ENCODE data around the gene ANGPT4. TPM values are rescaled to one million over a fixed set of nuclear protein-coding genes. Genes with fewer than 3 reads are reported as not detected.

ANGPT4 gene
- total and polyA plus RNA-seq, 2 of the 13 experiments (the other 11 are each of a cell fraction or from before 2014, with no cell fraction given), result not detected

DNA sequence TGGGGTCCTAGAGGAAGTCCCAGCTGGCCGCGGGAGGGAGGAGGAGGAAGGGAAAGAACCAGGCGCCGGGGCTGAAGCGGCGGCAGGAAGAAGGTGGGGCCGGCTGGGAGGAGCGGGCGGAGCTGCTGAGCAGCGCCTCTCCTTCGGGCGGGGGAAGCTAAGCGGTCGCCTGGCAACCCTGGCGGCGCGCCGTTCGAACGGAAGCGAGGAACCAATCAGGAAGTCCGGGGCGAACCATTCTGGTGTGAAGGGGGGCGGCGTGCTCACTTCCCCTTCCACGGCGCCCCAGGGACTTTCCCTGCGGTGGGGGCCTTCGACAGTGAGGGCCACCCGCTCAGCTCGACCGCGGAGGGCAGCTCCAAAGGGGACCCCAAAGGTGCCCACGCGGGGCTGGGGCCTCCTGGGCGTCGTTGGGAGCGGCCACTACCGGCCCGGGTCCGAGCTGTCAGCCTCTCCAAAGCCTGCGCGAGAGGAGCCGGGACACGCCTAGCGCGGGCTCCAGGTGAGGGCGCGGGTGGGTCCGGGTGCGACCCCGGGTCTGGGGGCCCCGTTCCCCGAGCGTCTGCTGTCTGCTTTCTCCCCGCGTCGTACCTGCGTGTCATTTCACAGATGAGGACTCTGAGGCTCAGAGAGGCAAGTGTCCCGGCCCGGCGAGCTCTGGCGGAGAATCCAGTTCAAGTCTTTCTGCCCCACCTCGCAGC, 82.5 kb downstream of the ANGPT4 start, which contains the start of gene FAM110A (continued):
- TF ChIP-seq TOE1 (CRISPR knock-in tag; IDR thresholded peaks at IDR 0.05), result no peak; the same call in 1 of the 2 replicates
- no peak for TF ChIP-seq GPN1 (CRISPR knock-in tag; IDR thresholded peaks at IDR 0.05; ENCODE audit: borderline replicate concordance)
- TF ChIP-seq, protein P1, sequence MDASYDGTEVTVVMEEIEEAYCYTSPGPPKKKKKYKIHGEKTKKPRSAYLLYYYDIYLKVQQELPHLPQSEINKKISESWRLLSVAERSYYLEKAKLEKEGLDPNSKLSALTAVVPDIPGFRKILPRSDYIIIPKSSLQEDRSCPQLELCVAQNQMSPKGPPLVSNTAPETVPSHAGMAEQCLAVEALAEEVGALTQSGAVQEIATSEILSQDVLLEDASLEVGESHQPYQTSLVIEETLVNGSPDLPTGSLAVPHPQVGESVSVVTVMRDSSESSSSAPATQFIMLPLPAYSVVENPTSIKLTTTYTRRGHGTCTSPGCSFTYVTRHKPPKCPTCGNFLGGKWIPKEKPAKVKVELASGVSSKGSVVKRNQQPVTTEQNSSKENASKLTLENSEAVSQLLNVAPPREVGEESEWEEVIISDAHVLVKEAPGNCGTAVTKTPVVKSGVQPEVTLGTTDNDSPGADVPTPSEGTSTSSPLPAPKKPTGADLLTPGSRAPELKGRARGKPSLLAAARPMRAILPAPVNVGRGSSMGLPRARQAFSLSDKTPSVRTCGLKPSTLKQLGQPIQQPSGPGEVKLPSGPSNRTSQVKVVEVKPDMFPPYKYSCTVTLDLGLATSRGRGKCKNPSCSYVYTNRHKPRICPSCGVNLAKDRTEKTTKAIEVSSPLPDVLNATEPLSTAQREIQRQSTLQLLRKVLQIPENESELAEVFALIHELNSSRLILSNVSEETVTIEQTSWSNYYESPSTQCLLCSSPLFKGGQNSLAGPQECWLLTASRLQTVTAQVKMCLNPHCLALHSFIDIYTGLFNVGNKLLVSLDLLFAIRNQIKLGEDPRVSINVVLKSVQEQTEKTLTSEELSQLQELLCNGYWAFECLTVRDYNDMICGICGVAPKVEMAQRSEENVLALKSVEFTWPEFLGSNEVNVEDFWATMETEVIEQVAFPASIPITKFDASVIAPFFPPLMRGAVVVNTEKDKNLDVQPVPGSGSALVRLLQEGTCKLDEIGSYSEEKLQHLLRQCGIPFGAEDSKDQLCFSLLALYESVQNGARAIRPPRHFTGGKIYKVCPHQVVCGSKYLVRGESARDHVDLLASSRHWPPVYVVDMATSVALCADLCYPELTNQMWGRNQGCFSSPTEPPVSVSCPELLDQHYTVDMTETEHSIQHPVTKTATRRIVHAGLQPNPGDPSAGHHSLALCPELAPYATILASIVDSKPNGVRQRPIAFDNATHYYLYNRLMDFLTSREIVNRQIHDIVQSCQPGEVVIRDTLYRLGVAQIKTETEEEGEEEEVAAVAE (CRISPR knock-in tag; IDR thresholded peaks at IDR 0.05; ENCODE audit: borderline replicate concordance), result peak; percentile 63; the same call in 1 of the 2 replicates
- TF ChIP-seq, protein P2, sequence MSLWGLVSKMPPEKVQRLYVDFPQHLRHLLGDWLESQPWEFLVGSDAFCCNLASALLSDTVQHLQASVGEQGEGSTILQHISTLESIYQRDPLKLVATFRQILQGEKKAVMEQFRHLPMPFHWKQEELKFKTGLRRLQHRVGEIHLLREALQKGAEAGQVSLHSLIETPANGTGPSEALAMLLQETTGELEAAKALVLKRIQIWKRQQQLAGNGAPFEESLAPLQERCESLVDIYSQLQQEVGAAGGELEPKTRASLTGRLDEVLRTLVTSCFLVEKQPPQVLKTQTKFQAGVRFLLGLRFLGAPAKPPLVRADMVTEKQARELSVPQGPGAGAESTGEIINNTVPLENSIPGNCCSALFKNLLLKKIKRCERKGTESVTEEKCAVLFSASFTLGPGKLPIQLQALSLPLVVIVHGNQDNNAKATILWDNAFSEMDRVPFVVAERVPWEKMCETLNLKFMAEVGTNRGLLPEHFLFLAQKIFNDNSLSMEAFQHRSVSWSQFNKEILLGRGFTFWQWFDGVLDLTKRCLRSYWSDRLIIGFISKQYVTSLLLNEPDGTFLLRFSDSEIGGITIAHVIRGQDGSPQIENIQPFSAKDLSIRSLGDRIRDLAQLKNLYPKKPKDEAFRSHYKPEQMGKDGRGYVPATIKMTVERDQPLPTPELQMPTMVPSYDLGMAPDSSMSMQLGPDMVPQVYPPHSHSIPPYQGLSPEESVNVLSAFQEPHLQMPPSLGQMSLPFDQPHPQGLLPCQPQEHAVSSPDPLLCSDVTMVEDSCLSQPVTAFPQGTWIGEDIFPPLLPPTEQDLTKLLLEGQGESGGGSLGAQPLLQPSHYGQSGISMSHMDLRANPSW (CRISPR knock-in tag; IDR thresholded peaks at IDR 0.05; ENCODE audit: borderline replicate concordance), result no peak
- no peak; a peak in 1 of 4 replicates for TF ChIP-seq EP300 (IDR thresholded peaks at IDR 0.05; ENCODE audit: low read depth in 2 of 2, low read length in 2 of 2)
- TF ChIP-seq EP300 (CRISPR knock-in tag; IDR thresholded peaks at IDR 0.05; ENCODE audit: borderline replicate concordance), result no peak
- TF ChIP-seq, protein P3, sequence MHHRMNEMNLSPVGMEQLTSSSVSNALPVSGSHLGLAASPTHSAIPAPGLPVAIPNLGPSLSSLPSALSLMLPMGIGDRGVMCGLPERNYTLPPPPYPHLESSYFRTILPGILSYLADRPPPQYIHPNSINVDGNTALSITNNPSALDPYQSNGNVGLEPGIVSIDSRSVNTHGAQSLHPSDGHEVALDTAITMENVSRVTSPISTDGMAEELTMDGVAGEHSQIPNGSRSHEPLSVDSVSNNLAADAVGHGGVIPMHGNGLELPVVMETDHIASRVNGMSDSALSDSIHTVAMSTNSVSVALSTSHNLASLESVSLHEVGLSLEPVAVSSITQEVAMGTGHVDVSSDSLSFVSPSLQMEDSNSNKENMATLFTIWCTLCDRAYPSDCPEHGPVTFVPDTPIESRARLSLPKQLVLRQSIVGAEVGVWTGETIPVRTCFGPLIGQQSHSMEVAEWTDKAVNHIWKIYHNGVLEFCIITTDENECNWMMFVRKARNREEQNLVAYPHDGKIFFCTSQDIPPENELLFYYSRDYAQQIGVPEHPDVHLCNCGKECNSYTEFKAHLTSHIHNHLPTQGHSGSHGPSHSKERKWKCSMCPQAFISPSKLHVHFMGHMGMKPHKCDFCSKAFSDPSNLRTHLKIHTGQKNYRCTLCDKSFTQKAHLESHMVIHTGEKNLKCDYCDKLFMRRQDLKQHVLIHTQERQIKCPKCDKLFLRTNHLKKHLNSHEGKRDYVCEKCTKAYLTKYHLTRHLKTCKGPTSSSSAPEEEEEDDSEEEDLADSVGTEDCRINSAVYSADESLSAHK (CRISPR knock-in tag; IDR thresholded peaks at IDR 0.05; ENCODE audit: borderline replicate concordance), result no peak
- TF ChIP-seq, protein P4, sequence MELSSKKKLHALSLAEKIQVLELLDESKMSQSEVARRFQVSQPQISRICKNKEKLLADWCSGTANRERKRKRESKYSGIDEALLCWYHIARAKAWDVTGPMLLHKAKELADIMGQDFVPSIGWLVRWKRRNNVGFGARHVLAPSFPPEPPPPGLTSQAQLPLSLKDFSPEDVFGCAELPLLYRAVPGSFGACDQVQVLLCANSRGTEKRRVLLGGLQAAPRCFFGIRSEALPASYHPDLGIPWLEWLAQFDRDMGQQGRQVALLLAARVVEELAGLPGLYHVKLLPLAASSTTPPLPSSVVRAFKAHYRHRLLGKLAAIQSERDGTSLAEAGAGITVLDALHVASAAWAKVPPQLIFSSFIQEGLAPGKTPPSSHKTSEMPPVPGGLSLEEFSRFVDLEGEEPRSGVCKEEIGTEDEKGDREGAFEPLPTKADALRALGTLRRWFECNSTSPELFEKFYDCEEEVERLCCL (CRISPR knock-in tag; IDR thresholded peaks at IDR 0.05; ENCODE audit: borderline replicate concordance), result no peak
- no peak for TF ChIP-seq ZFAT (CRISPR knock-in tag; conservative IDR thresholded peaks at IDR 0.05)
- no peak for TF ChIP-seq ZFP62 (CRISPR knock-in tag; IDR thresholded peaks at IDR 0.05)
- no peak for TF ChIP-seq NONO (IDR thresholded peaks at IDR 0.05)
- peak; percentile 56; the same call in 1 of the 2 replicates for TF ChIP-seq NONO (CRISPR knock-in tag; conservative IDR thresholded peaks at IDR 0.05)
- no peak for TF ChIP-seq NFATC3 (CRISPR knock-in tag; IDR thresholded peaks at IDR 0.05)
- no peak for TF ChIP-seq ZNF678 (CRISPR knock-in tag; IDR thresholded peaks at IDR 0.05)
- TF ChIP-seq ZNF205 (CRISPR knock-in tag; IDR thresholded peaks at IDR 0.05), result no peak
- peak; percentile 84 for TF ChIP-seq TMF1 (CRISPR knock-in tag; IDR thresholded peaks at IDR 0.05; ENCODE audit: low read depth)
- no peak for TF ChIP-seq ZMYM2 (CRISPR knock-in tag; IDR thresholded peaks at IDR 0.05)
- no peak for TF ChIP-seq ZNF460 (CRISPR knock-in tag; IDR thresholded peaks at IDR 0.05; ENCODE audit: borderline replicate concordance)
- peak; percentile 90; the same call in 1 of the 2 replicates for TF ChIP-seq ZNF607 (CRISPR knock-in tag; IDR thresholded peaks at IDR 0.05; ENCODE audit: borderline replicate concordance)
